CD4-positive, alpha-beta T cell (primary cell): Measurements from ENCODE around the gene FNIP2. TPM values are rescaled to one million over a fixed set of nuclear protein-coding genes. Genes with fewer than 3 reads are reported as not detected.
"Not testable (repeated sequence)": the region's sequence is repeated elsewhere in the genome, so short reads cannot be mapped to it uniquely, and the experiment has no call there.

Source experiments
- ATAC-seq: fragments of 200-7000 bp; cut with Tn5 transposase; one replicate; pipeline ENCODE4 v1.10.0; 2022; ENCODE audit warnings: mild to moderate bottlenecking; ENCODE audit not compliant: poor library complexity
- CTCF ChIA-PET: fragments of 350-600 bp; sonication (Branson Sonifier 250); formaldehyde crosslinking; loops from one replicate; lab custom pipeline; 2021; ENCODE audit warnings: antibody characterized with exemption, inconsistent platforms; lab: Charles Lee
- POLR2A ChIA-PET: fragments of 350-600 bp; sonication (Branson Sonifier 250); formaldehyde crosslinking; loops from one replicate; lab custom pipeline; 2021; ENCODE audit warnings: antibody characterized with exemption, inconsistent platforms; lab: Charles Lee
- DNase-seq, 14 experiments: peaks; one replicate each; pipeline ENCODE4 v3.0.0-alpha.2; 2013 to 2020; ENCODE audit warnings: mixed read lengths in 2 of 14
- H3K27ac ChIP-seq, 2 donors: one replicate each; pipeline versions ENCODE4 v1.5.1 to v1.7.0; 2013; ENCODE audit warnings: low read length in 2 of 2, low read depth in 1 of 2, mild to moderate bottlenecking in 1 of 2
- H3K27me3 ChIP-seq, 2 experiments: 1 replicate in 1 of 2; 2 replicates in 1 of 2; pipeline versions ENCODE4 v1.6.1 to v1.7.0; 2013; ENCODE audit warnings: low read length in 2 of 2, control low read depth in 1 of 2, mild to moderate bottlenecking in 1 of 2, moderate library complexity in 1 of 2; ENCODE audit not compliant: insufficient read depth in 2 of 2, control insufficient read depth in 1 of 2
- H3K36me3 ChIP-seq: one replicate; pipeline ENCODE4 v1.6.1; 2013; ENCODE audit warnings: low read length, control low read depth; ENCODE audit not compliant: insufficient read depth
- H3K4me1 ChIP-seq: one replicate; pipeline ENCODE4 v1.6.1; 2013; ENCODE audit warnings: low read length, control low read depth; ENCODE audit not compliant: insufficient read depth
- H3K4me3 ChIP-seq: one replicate; pipeline ENCODE4 v1.5.1; 2013; ENCODE audit warnings: mild to moderate bottlenecking, low read length, moderate library complexity
- H3K9me3 ChIP-seq, 2 experiments: 1 replicate in 1 of 2; 2 replicates in 1 of 2; pipeline versions ENCODE4 v1.6.1 to v1.7.0; 2013; ENCODE audit warnings: low read length in 2 of 2, mild to moderate bottlenecking in 2 of 2, control low read depth in 1 of 2, moderate library complexity in 1 of 2; ENCODE audit not compliant: control insufficient read depth in 1 of 2, insufficient read depth in 1 of 2
- H3K27ac Mint-ChIP-seq: one replicate; pipeline ENCODE4 v1.8.0; 2020; ENCODE audit warnings: mixed read lengths
- H3K27me3 Mint-ChIP-seq: one replicate; pipeline ENCODE4 v1.8.0; 2021; ENCODE audit warnings: mixed read lengths
- H3K36me3 Mint-ChIP-seq: one replicate; pipeline ENCODE4 v1.8.0; 2021; ENCODE audit warnings: low read depth, mixed read lengths
- H3K4me1 Mint-ChIP-seq: one replicate; pipeline ENCODE4 v1.8.0; 2021; ENCODE audit warnings: low read depth, mixed read lengths
- H3K4me3 Mint-ChIP-seq: one replicate; pipeline ENCODE4 v1.8.0; 2020; ENCODE audit warnings: mild to moderate bottlenecking, mixed read lengths
- H3K9me3 Mint-ChIP-seq: one replicate; pipeline ENCODE4 v1.8.0; 2020; ENCODE audit warnings: mixed read lengths
- CTCF ChIP-seq: fragments of 200-600 bp; IDR thresholded peaks from one replicate; pipeline ENCODE4 v1.8.0; 2022; ENCODE audit warnings: antibody characterized with exemption, mild to moderate bottlenecking
- intact Hi-C, 2 experiments: fragments of 100-400 bp; cut with DNase I in 1 of 2; cut with micrococcal nuclease in 1 of 2; formaldehyde crosslinking; loops; one replicate each; pipeline versions ENCODE4 v1.15.1 to v1.9.0; 2023 to 2025; cut with DNase I, micrococcal nuclease
- total RNA-seq, 174 experiments: library from RNA in 2 of 174; stranded (reverse) in 2 of 174; gene quantifications; one replicate each; pipeline ENCODE4 v1.2.3 and lab custom pipeline; 2021 to 2026

The FNIP2 gene
- total RNA-seq, 2 experiments from 2014 or later, result 7.5 to 7.7 TPM

GRCh38 chr4:158826057-158826456, 57.2 kb downstream of the FNIP2 start:
- ATAC-seq (no peak), DNase-seq (no peak)
- H3K27me3 Mint-ChIP-seq, result no peaks in the 10 kb centered on the region
- H3K9me3 Mint-ChIP-seq, result no peaks in the 10 kb centered on the region
- TF ChIP-seq CTCF, result no peak
- H3K36me3 ChIP-seq, result no peaks in the 10 kb centered on the region
- H3K27me3 ChIP-seq, result no peaks in the 10 kb centered on the region
- peaks cover 20% of the 10 kb centered on the region for H3K4me1 ChIP-seq
- intact Hi-C loops, result no loop called here
- ChIA-PET CTCF (no interaction called here), POLR2A (interaction anchor here (1.2 kb wide), 1 partner anchor 57 kb away, joined by 3 read pairs; no protein-coding TSS in a partner anchor)
- no peak overlapping the region for H3K27ac ChIP-seq
- no peak overlapping the region for H3K4me3 ChIP-seq
- peak overlapping the region; percentile 31 for H3K27ac Mint-ChIP-seq
- no peaks in the 10 kb centered on the region for H3K9me3 ChIP-seq
- no peak overlapping the region for H3K4me3 Mint-ChIP-seq
- peaks cover 17% of the 10 kb centered on the region for H3K36me3 Mint-ChIP-seq
- H3K4me1 Mint-ChIP-seq, result peaks cover 38% of the 10 kb centered on the region

- ChIA-PET POLR2A (interaction anchor here (1.2 kb wide), 1 partner anchor 57 kb away, joined by 3 read pairs; no protein-coding TSS in a partner anchor), CTCF (no interaction called here)
- ATAC-seq (peak; percentile 29), DNase-seq (peak in 3 of 14 experiments; percentile 27 to 42 (median 35))
- peak overlapping the region; percentile 31 for H3K27ac Mint-ChIP-seq
- Histone ChIP-seq H3K9me3 (no peaks in the 10 kb centered on the region), H3K36me3 (no peaks in the 10 kb centered on the region), H3K27ac (peak overlapping the region in 1 of 2 donors; percentile 20), H3K4me1 (peaks cover 20% of the 10 kb centered on the region), H3K4me3 (no peak overlapping the region), H3K27me3 (no peaks in the 10 kb centered on the region)
- H3K9me3 Mint-ChIP-seq, result no peaks in the 10 kb centered on the region
- H3K36me3 Mint-ChIP-seq, result peaks cover 24% of the 10 kb centered on the region
- intact Hi-C loops, result no loop called here
- no peaks in the 10 kb centered on the region for H3K27me3 Mint-ChIP-seq
- no peak for TF ChIP-seq CTCF
- H3K4me1 Mint-ChIP-seq, result peaks cover 38% of the 10 kb centered on the region
- H3K4me3 Mint-ChIP-seq, result peak overlapping the region; percentile 2
Observed at GRCh38 chr4:158826882-158827281, 58.1 kb downstream of the FNIP2 start.

GRCh38 chr4:158827543-158827981, 58.7 kb downstream of the FNIP2 start:
- CTCF ChIA-PET, result interaction anchor here (1.6 kb wide), 1 partner anchor 22 kb away, joined by 5 read pairs; no protein-coding TSS in a partner anchor
- Mint-ChIP-seq H3K27ac (peak overlapping the region; percentile 31), H3K36me3 (peaks cover 28% of the 10 kb centered on the region), H3K27me3 (no peaks in the 10 kb centered on the region), H3K9me3 (no peaks in the 10 kb centered on the region), H3K4me1 (peaks cover 38% of the 10 kb centered on the region), H3K4me3 (no peak overlapping the region)
- Histone ChIP-seq H3K36me3 (no peaks in the 10 kb centered on the region), H3K4me1 (peaks cover 20% of the 10 kb centered on the region), H3K27ac (peak overlapping the region in 1 of 2 donors; percentile 20), H3K4me3 (no peak overlapping the region), H3K27me3 (no peaks in the 10 kb centered on the region), H3K9me3 (no peaks in the 10 kb centered on the region)
- ATAC-seq (no peak), DNase-seq (no peak)
- intact Hi-C loops, result no loop called here
- POLR2A ChIA-PET, result interaction anchor here (0.6 kb wide), 1 partner anchor 112 kb away, joined by 3 read pairs; no protein-coding TSS in a partner anchor
- no peak for TF ChIP-seq CTCF

GRCh38 chr4:158828151-158828550, 59.3 kb downstream of the FNIP2 start:
- H3K9me3 Mint-ChIP-seq, H3K27me3 Mint-ChIP-seq, H3K36me3 ChIP-seq, H3K27ac ChIP-seq, intact Hi-C loops, H3K27me3 ChIP-seq, H3K9me3 ChIP-seq, H3K27ac Mint-ChIP-seq, ATAC-seq, H3K4me3 ChIP-seq, H3K4me3 Mint-ChIP-seq, DNase-seq: not testable (repeated sequence)
- peaks cover 20% of the 10 kb centered on the region for H3K4me1 ChIP-seq
- Mint-ChIP-seq H3K4me1 (peaks cover 38% of the 10 kb centered on the region), H3K36me3 (peaks cover 30% of the 10 kb centered on the region)
- CTCF ChIA-PET, result interaction anchor here (1.6 kb wide), 1 partner anchor 22 kb away, joined by 5 read pairs; no protein-coding TSS in a partner anchor
- POLR2A ChIA-PET, result interaction anchor here (0.6 kb wide), 1 partner anchor 113 kb away, joined by 3 read pairs; no protein-coding TSS in a partner anchor
